ENCODE data around the gene UHRF1. TPM values are rescaled to one million over a fixed set of nuclear protein-coding genes. Genes with fewer than 3 reads are reported as not detected.
"Not testable (repeated sequence)": the region's sequence is repeated elsewhere in the genome, so short reads cannot be mapped to it uniquely, and the experiment has no call there.

UHRF1 gene
- polyA plus RNA-seq, 12 donors: 21.9 to 37.0 (median 26.2) TPM; not detected in 1

DNA sequence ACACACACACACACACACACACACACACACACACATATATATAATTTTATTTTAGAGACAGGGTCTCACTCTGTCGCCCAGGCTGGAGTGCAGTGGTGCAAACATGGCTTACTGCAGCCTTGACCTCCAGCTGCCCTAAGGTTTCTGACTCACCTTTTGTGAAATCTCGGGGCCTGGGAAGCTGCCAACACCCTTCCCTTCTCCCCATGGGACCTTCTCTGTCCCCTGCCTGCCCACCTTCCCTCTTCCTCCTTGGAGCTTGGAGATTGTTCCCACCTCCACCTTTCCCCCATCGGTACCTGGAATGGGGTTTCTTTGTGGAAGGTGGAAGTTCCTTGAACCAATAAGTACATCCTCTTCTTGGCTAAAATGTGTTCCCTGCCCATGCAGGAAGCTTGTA lies 12.9 kb upstream of the UHRF1 start:
- DNase-seq: no peak

DNA sequence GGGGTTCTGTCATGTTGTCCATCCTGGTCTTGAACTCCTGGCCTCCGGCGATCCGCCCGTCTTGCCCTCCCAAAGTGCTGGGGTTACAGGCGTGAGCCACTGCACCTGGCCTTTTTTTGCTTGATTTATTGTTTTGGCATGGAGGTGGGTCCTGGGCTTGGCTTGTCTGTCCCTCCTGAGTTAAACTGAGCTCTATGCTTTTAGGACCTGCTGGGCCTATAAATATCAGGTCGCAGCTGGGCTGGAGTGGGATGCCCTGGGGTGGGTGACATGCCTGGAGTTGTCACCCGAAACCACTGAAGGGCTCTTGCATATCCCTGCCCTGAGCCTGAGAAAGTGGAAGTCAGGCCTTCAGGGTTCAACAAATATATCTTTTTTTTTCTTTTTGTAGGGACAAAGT lies 12.2 kb upstream of the UHRF1 start:
- DNase-seq: no peak

DNA sequence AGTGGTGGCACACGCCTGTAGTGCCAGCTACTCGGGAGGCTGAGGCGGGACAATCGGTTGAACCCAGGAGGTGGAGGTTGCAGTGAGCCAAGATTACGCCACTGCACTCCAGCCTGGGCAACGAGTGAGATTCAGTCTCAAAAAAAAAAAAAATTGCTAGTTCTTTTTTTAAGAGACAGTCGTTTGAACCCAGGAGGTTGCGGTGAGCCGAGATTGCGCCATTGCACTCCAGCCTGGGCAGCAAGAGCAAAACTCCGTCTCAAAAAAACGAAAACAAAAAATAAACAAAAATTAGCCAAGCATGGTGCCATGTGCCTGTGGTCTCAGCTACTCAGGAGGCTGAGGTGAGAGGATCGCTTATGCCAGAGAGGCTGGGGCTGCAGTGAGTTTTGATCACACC lies 8.4 kb upstream of the UHRF1 start:
- DNase-seq: not testable (repeated sequence)

DNA sequence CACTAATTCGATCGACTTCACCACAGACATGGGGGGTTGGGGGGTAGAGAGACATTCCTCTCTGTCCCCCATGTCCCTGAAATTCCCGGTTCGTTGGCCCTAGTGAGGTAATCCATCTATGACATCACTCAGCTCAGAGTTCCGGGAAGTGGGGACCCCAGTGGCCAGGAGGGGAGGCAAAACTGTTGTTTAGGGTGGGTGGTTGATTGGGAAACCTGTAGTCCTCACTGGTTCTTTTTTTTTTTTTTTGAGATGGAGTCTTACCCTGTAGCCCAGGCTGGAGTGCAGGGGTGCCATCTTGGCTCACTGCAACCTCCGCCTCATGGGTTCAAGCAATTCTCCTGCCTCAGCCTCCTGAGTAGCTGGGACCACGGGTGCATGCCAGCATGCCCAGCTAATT lies 6.5 kb upstream of the UHRF1 start, which contains the start of gene ARRDC5:
ARRDC5 (minus strand) TSS at position 101 of the 400 bp plus-strand sequence; CDS start at position 30, 71 bp downstream.
- no peak for DNase-seq

DNA sequence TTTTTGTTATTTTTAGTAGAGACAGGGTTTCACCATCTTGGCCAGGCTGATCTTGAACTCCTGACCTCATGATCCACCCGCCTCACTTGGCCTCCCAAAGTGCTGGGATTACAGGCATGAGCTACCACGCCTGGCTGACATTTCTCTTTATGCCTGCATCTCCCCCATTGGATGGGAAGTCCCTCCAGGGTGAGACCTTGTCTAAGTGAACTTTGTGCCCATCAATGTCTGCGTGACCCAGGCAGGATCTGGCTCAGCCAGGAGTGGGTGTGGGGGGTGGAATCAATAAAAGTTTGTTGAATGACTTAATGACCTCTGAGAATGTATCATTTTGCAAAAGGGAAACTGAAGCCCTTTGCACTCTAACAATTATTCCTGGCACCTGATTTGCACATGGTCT lies 4.8 kb upstream of the UHRF1 start:
- no peak for DNase-seq

DNA sequence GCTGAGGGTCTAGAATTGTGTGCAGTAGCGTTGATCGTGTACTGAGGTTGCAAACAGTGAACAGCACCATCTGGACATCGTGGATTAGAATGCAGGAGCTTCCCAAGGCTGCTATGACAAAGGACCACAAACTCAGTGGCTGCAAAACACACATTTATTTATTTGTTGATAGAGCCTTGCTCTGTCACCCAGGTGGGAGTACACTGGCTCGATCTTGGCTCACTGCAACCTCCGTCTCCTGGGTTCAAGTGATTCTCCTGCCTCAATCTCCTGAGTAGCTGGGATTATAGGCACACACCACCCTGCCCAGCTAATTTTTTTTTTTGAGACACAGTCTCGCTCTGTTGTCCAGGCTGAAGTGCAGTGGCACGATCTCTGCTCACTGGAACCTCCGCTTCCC lies 2.3 kb upstream of the UHRF1 start:
- no peak for DNase-seq

DNA sequence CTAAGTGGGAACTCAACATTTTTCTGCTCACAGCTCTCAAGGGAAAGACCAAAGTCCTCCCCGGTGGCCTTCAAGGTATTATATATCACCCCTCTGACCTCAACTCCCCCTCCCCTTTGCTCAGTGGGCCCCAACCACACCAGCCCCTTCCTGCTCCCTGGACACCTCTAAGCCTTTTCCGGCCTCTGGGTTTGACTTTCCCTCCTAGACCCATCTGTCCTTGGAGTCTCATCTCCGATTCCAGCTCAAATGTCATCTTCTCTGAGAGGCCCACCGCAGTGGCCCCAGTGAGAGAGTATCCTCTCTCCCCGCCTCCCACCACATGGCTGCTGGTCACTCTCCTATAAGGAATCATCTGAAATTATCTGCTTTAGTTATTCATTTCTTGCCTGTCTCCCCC lies 941 bp upstream of the UHRF1 start:
- DNase-seq: no peak

DNA sequence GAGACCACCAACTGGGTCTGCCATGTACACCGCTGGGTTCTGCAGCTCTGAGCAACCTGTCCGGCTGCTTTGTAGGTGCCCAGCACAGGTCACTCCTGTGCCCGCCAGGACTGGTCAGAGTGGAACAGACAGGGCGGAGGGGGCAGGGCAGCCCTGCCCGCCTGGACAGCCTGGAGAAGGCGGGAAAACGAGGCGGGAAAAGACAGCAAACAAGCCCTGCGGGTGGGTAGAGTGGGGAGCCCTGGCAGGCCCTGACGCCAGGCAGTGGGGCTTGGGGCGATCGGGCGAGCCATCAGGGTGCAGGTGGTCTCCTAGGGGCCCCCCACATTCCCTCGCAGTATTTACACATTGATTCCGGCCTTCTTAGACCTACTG lies 533 bp upstream of the UHRF1 start:
- DNase-seq: no peak

DNA sequence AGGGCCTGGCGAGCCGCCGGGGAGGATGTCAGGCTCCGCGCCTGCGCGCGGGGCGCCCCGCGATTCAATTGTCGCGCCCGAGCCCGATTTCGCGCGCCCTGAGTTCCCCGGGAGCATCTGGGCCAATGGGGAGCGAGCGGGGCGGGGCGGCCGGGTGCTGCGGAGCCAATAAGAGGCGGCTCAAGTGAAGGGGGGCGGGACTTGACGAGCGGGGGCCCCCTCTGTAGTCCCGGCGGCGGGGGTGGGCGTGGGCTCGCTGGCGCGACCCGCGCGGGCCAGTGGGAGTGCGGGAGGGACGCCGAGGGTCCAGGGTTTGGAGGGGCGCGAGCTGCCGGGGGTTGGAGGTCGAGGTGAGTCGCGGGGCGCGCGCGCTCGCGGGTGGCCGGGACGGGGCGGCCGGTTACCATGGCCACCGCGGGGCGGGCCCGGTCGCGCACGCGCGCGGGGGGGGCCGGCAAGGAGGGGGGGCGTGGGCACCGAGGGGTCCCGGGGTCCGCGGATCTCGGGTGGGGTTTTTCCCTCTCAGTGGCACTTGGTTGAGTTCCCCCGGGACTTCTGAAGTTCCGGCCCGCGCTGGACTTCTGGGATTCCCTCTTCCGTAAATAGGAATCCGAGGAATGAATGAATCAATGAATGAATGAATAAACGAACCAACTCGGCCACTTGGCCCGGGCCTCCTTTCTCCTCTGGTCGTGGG lies 744 bp downstream of the UHRF1 start:
- peak; percentile 88 for DNase-seq

DNA sequence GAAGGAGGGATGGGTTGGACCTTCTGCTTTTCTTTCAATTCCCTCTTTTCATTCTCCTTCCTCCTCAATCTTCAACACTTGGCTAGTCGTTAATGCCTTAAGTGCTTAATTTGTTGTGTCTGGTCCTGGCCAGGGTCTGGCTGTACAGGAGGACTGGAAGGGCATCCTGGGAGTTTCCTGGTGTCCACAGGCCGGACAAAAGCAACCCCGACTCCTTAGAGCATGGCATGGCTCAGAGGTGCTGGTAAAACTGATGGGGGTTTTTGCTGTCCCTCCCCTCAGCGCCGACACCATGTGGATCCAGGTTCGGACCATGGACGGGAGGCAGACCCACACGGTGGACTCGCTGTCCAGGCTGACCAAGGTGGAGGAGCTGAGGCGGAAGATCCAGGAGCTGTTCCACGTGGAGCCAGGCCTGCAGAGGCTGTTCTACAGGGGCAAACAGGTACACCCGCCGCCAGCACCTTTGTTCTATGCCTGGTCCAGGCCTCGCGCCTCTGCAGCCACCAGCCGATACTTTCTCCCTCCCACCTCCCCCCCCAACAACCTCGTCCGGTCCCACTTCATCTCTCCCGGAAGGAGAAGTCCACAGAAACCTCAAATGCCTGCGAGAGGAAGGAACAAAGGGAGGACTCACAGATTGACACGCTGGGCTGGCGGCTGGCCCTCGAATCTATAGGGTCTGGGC lies 1.4 kb downstream of the UHRF1 start:
- no peak for DNase-seq

DNA sequence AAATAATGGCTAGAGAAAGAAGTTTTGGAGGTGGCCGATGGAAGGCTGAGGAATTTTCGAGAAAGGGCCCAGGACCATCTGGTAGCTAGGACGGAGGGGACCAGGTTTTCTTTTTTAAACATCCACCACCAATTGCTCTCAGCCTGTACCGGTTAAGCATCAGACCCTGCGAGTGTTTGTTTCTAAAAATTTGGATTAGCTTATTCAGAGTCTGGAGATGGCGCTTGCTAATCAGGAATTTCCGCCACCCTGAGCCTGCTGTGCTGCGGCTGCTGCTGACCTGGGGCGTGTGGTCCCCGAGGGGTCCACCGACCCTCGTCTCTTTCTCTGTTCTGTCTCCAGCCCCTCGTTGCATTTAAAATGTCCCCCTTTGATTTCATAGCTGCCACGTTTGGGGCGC lies 2.0 kb downstream of the UHRF1 start:
- DNase-seq: no peak

DNA sequence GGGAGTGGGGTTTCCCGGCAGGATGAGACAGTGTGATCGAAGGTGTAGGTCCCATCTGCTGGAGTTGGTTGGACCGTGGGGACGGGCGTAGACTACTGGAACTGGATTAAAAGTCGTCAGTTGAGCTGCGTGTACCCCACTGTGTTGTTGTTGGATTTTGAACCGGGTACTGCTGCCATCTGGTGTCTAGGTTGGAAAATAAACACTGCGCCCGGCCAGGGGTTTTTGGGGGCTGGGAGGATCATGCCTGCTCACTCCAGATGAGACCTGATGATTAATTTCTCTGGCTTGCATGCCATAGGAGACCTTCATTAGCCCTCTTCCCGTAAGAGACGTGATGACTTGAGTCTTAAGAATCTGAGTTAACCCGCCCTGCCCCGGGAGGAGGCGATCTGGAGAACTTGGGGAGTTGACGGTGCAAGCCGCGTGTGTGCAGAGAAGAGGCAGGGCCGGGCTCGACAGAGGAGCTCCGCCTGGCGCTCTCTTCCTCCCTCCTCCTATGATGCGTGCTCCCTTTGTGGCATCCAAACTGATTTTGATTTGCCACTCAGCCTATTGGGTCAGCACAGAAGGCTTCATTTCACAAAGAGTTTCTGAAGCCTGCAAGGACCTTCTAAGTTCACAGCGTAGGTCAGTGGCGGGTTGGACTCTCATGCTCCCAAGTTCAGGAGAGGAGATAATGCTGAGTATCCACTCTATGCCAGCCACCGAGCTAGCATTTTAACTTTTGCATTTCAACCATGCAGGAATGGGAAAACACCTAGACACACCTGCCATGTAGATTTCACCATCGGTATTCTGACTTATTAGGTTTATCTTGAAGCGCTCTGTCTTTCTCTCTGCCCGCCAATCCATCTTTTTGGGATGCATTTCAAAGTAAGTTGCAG lies 2.7 kb downstream of the UHRF1 start:
- peak; percentile 64 for DNase-seq

DNA sequence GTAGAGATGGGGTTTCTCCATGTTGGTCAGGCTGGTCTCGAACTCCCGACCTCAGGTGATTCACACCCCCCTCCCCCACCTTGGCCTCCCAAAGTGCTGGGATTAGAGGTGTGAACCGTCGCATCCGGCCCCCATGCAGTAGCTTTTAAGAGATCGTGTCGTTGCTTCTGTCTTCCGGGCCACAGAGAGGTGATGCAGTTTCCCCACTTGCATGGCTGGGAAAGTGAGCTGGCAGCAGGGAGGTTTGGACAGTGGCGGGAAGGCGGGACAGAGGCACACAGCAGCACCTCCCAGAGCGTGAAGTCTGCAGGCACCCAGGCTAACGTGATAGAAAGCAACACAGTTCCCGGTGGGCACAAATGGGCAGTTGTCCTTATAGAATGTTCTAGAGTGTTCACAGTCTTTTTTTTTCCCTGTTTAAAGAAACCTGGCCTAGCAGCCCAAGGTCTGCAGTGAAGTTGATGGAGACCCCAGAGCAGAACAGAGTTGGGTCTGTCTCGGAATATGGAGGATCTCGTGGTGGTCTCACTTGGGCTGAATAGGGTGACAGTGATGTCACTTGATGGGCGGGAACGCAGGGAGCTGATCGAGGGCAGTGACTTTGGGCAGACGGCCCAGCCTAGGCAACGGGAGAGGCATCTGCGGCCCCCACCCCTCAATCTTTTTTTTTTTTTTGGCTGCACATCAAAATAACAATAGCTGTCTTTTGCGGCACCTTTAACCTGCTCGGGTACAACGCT lies 4.9 kb downstream of the UHRF1 start:
- DNase-seq: no peak

DNA sequence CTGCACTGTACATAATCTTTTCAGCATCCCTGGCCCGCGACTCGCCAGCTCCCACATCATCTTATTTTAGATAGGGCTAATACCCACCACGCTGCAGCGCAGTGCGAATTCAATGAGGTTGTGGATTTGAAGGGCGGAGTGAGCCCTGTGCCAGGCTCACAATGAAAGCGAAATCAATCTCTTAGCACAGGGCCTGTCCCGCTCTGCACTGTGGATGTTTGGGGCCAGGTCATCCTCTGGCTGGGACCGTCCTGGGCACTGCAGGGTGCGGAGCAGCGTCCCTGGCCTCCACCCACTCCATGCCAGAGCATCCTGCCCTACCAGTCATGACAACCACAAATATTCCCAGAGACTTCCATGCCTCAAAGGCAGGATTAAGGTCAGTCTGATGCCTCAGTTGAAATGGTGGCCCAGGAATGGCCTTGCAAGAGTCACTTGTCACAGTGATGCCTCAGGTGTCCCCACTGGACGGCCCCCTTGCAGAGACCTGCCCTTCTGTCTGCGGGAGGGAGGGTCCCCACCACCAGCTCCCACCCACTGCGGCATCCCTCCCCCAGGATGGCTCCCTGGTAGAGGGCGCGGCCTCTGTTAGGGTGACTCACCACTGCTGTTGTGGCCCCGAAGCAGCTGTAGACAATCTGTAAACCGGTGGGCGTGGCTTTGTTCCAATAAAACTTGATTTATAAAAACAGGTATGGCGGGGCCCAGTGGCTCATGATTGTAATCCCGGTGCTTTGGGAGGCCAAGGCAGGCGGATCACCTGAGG lies 5.6 kb downstream of the UHRF1 start:
- no peak for DNase-seq

DNA sequence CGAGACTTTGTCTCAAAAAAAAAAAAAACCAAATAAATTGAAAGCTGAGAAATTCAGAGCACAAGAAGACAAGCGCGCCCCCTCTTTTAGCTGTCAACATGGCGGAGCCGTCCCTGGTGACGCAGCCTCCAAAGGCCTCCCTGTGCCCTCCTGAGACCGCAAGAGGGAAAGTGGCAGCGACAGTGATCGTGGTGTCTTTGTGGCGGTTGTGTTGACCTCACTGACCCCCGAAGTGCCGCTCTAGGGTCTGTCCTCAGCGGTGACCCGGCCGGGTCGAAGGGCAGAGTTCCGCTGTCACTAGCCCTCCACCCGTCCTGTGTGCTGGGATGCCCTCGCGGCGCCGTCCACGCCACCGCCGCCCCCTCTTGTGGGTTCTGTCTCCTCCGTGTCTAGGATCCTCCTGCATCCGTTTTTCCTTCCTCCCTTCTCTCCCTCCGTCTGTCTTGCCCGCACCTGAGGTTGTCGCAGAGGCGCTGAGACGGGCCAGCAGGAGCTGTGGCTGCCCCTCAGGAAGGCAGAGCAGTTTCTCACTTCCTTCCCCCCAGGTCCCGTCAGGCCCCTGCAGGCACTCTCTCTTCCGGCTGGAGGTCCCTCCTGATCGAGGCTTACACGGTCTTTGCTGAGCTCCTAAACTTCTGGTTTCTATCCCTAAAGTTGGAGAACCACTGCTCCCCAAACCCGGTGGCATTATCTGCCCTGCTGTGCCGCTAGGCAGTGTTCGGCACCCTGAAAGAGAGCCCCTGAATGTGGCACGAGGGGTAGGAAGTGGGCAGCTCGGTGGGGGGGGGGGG lies 7.2 kb downstream of the UHRF1 start:
- no peak for DNase-seq

DNA sequence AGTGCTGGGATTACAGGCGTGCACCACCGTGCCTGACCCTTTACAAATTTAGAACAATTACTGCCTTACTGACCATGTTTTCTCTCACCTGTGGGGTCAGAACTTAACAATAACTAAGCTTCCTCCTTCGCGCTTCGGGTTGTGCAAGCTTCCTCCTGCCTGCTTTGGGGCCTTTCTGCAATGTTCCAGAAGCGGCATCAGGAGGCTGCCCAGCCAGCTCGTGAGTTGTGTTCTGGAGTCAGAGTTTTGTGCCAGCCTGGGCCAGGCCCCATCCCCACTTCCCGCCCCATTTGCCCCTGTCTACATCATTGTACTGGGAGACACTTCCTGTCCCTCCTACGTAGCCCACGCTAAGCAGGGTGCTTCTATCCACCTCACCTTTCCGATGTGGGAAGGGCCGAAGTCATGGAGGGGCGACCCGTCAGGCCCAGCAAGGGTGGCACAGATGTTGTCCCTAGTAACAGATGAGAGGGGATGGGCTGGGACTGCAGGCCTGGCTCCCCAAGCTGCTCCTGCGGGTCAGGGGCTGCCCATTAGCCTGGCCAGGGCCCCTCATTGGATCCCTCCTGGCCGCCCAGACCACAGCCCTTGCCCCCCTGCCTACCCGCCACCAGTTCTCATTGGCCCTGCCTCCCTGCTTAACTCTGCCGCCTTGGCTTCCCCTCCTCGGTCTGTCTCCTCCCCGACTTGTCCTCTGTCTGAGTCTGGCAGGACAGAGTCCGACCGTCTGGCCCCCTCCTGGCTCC lies 13.4 kb downstream of the UHRF1 start:
- DNase-seq: no peak

DNA sequence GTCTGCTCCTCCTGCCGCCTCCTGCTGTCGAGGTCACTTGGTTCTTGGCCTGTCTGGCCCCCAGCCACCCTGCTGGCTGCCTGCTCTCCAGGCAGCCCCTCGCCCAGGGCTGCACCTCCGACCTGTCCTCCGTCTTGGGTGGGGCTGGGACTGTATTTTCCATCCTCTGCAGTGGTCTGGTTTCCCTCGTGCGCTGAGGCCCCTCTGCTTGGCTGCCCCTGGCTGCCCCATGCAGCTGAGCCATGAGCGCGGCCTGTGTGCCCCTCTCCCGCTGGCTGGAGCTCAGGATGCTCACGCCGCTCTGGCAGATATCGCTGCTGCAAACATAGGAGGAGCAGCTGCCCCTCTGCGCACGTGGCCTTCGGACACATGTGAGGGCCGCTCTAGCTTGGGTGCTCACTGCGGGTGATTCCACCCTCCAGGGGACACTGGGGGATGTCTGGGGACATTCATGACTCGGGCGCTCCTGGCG lies 14.0 kb downstream of the UHRF1 start:
- no peak for DNase-seq

DNA sequence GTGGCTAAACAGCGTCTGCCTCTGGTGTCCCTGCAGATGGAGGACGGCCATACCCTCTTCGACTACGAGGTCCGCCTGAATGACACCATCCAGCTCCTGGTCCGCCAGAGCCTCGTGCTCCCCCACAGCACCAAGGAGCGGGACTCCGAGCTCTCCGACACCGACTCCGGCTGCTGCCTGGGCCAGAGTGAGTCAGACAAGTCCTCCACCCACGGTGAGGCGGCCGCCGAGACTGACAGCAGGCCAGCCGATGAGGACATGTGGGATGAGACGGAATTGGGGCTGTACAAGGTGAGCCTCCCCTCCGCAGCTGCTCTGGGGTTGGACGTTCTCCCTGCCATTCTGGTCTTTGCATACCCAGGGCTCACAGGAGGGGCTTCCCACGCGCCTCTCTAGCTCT lies 19.9 kb downstream of the UHRF1 start:
- no peak for DNase-seq

DNA sequence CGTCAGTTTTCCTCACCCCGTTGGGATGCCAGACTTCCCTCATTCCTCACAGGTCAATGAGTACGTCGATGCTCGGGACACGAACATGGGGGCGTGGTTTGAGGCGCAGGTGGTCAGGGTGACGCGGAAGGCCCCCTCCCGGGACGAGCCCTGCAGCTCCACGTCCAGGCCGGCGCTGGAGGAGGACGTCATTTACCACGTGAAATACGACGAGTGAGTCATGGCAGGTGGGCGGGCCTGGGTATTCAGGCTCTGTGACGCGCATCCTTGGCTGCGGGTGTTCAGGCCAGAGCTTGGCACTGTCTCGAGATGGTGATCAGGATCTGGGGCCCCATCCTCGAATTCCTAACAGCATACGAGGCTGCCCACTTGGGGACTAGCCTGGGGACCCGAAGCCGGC lies 21.4 kb downstream of the UHRF1 start:
- DNase-seq: no peak
